Measurements from ENCODE around the gene DPT.

DPT gene

DNA sequence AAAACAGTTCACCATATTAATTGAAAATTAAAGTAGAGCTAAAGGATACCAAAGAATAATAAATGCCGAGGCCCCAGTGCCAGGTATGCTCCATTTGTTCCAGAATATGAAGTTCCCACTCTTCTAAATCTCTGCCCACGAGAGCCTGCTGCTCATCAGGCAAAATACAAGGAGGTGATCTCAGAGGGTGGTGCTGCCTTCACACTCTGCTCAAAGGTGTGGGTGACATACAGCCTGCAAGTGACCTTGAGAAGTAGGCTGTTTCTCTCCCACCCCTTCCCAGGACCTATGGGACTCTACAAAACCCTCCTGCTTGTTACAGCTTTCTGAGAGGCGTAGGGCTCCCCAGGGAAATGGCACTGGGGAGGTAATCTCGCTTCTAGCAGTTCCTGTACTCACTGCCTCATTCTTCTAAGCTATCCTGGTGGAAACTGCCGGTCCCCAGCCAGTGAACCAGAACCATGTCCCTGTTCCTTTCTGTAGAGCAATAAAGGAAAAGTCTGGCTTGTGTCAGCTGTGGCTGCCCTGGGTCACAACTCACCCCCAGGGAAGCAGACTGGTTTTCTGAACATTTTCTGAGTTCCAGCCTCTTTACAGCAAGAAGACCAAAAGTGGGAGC is 26.9 kb upstream of the DPT start:
- DNase-seq (ENCODE audit: low spot score in 2 of 2) = no peak
- Histone ChIP-seq H3K27me3 (ENCODE audit: low read depth) (no peaks in the 10 kb centered on the region), H3K4me1 (no peaks in the 10 kb centered on the region; the same call in 1 of the 2 replicates), H3K4me3 (no peak overlapping the region), H3K9me3 (no peaks in the 10 kb centered on the region), H3K36me3 (replicated peaks) (no peaks in the 10 kb centered on the region)
- in situ Hi-C loops (cut with MboI; ENCODE audit: low sequenced_read_pairs) = no loop called here

DNA sequence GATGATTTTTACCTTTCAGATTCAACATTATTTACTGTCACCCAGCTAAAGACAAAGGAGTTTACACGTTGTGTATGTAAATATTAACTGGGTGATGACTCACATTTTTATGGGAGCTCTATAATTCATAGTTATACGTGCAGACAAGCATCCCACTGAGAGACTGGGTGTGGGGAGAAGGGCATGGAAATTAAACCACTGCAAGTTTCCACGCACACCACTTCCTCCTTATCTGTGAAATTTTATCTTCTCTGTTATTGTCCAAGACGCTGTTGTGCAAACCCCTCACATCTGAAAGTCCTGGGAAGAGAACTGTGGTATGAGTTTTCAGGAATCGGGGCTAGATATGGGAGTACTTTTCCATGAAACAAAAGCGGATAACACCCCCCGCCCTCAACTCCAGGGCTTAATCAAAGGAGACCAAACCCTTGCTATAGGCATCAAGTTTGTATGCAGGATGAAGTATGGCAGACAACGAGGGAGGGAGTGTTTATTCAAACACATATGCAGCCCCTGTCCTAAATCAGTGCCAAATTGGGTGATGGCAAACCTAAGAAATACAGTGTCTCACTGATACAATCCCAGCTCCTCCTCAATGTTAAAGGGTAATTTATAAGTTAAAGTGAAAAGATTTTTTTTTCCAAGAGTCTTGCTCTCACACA is 23.3 kb upstream of the DPT start:
- H3K9me3 ChIP-seq = no peaks in the 10 kb centered on the region
- no peaks in the 10 kb centered on the region for H3K36me3 ChIP-seq (replicated peaks)
- DNase-seq (ENCODE audit: low spot score in 2 of 2) = no peak
- in situ Hi-C loops (cut with MboI; ENCODE audit: low sequenced_read_pairs) = no loop called here
- no peak overlapping the region for H3K4me3 ChIP-seq
- no peaks in the 10 kb centered on the region for H3K27me3 ChIP-seq (ENCODE audit: low read depth)
- H3K4me1 ChIP-seq = no peaks in the 10 kb centered on the region; the same call in 1 of the 2 replicates

DNA sequence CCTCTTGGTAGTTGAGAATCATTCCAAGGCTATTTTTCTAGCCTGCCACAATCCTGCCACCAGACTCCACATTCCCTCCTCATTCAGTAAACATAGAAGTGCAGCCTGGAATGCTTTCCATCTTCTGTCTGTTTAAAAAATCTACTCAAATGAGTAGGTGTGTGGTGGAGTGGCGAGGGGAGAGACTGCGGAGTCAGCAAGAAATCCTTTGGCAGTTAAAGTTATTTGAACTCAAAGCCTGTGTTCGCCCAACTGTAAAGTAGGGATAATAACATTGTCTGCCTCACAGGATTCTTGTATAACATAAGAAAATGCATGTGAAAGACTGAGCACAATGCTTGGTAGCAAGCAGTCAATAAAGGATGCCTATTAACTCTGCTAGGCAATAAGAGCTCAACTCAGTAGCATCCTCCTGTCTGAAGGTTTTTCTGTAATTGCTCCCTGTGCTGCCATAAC is 22.2 kb upstream of the DPT start:
- H3K4me1 ChIP-seq = no peaks in the 10 kb centered on the region; the same call in 1 of the 2 replicates
- in situ Hi-C loops (cut with MboI; ENCODE audit: low sequenced_read_pairs) = no loop called here
- H3K36me3 ChIP-seq (replicated peaks) = no peaks in the 10 kb centered on the region
- DNase-seq (ENCODE audit: low spot score in 2 of 2) = peak; percentile 20 to 54
- H3K4me3 ChIP-seq = no peak overlapping the region
- no peaks in the 10 kb centered on the region for H3K9me3 ChIP-seq
- H3K27me3 ChIP-seq (ENCODE audit: low read depth) = no peaks in the 10 kb centered on the region

DNA sequence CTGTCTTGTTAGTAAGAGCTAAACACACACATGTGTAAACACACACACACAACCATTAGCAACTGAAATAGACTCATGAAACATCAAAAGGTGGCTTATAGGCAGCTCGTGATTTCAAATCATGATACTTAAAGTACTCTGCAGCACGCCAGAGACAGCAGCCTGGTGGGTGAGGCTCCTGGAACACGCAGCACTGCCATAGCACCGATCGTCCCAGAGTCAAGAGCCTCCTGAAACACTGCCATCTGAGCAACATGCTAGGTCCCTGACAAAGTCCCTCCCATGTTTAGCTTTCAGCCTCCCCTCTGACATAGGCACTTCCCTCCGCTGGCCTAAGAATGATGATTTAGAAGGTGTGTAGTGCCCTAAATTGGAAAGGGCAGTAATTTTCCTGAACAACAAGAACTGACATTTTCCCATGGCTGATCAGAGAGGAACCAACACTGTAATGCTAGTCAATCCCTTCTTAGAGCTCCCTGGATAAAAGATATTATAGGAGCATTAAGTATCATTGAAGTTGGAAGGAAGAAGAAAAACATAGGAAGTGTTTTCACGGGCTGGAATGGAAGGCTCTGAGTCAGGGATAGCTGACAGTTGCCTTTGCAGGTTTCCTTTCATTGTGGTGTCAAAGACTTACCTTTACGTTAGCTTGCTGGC is 14.1 kb upstream of the DPT start:
- Histone ChIP-seq H3K9me3 (no peaks in the 10 kb centered on the region), H3K36me3 (replicated peaks) (no peaks in the 10 kb centered on the region), H3K4me1 (no peaks in the 10 kb centered on the region), H3K27me3 (ENCODE audit: low read depth) (no peaks in the 10 kb centered on the region), H3K4me3 (no peak overlapping the region)
- DNase-seq (ENCODE audit: low spot score in 2 of 2) = no peak
- in situ Hi-C loops (cut with MboI; ENCODE audit: low sequenced_read_pairs) = no loop called here

DNA sequence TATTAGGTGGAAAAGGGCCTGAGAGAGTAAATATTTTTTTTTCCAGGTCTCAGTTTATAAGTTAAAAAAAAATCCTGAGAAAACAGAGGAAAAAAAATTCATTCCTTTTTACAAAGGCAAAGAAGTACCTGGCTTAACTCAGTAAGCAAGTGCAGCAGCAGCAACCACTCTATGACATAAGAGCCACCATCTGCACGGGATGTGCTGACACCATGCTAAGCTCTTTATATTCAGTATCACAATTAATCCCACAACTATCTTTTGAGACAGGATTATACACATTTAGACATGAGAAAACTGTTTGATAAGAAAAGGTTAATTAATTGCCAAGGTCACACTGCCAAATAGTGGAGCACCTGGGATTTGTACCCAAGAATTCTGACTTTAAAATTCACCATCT is 13.4 kb upstream of the DPT start:
- Histone ChIP-seq H3K27me3 (ENCODE audit: low read depth) (no peaks in the 10 kb centered on the region), H3K9me3 (no peaks in the 10 kb centered on the region), H3K4me1 (no peaks in the 10 kb centered on the region), H3K4me3 (no peak overlapping the region), H3K36me3 (replicated peaks) (no peaks in the 10 kb centered on the region)
- in situ Hi-C loops (cut with MboI; ENCODE audit: low sequenced_read_pairs) = no loop called here
- no peak for DNase-seq (ENCODE audit: low spot score in 2 of 2)

DNA sequence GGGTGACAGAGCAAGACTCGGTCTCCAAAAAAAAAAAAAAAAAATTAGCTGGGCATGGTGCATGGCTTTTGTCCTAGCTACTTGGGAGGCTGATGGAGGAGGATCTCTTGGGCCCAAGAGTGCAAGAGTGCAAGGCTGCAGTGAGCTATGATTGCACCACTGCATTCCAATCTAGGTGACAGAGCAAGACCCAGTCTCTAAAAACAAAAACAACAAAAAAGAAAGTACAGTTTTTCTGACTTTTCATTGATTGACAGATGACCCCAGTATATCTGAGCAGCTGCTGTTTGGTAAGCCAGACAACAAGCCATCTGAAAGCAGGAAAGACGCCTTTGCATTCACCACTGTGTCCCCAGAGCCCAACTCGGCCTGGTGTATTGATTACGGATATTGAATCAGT is 10.9 kb upstream of the DPT start:
- no peaks in the 10 kb centered on the region for H3K36me3 ChIP-seq (replicated peaks)
- in situ Hi-C loops (cut with MboI; ENCODE audit: low sequenced_read_pairs) = no loop called here
- no peaks in the 10 kb centered on the region for H3K27me3 ChIP-seq (ENCODE audit: low read depth)
- H3K4me1 ChIP-seq = no peaks in the 10 kb centered on the region
- DNase-seq (ENCODE audit: low spot score in 2 of 2) = no peak
- H3K4me3 ChIP-seq = no peak overlapping the region
- no peaks in the 10 kb centered on the region for H3K9me3 ChIP-seq

DNA sequence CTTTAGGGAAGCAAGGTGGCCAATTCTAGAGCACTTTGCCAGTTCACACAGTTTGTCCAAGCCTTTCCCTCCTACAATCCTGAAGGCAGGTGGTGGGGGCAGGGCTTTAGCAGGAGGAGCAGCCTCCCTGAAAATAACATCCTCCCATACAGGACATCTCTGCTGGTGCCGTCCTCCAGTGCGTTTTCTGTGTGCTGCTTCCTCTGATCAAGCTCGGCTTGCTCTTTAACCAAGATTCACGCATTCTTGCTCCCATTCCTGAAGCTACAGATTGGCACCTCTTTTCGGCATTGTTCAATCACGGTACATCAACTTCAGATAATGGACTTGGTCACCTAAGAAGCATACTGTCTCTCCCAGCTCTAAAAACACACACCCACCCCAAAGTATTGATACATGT is 7.5 kb upstream of the DPT start:
- no peaks in the 10 kb centered on the region for H3K27me3 ChIP-seq (ENCODE audit: low read depth)
- in situ Hi-C loops (cut with MboI; ENCODE audit: low sequenced_read_pairs) = no loop called here
- no peak for DNase-seq (ENCODE audit: low spot score in 2 of 2)
- no peak overlapping the region for H3K4me3 ChIP-seq
- no peaks in the 10 kb centered on the region for H3K4me1 ChIP-seq
- H3K9me3 ChIP-seq = no peaks in the 10 kb centered on the region
- no peaks in the 10 kb centered on the region for H3K36me3 ChIP-seq (replicated peaks)

DNA sequence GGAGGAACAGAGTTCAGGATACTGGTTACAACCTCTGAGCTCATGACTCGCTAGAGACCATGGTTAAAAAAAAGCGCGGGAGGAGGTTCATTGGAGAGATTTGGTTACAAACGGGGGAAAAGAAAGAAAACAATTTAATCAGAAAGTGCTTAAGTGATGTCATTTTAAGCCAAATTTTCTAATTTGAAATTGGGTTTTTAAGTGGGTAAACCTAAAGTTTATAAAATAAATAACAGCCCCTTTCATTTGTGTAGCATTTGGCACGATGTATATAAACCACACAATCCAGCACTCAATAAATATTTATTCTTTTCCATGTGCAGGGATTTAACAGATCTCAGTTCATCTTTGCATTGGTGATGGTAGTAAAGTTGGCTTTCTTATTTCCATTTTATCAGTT is 7.0 kb upstream of the DPT start:
- H3K4me3 ChIP-seq = no peak overlapping the region
- DNase-seq (ENCODE audit: low spot score in 2 of 2) = no peak
- H3K36me3 ChIP-seq (replicated peaks) = no peaks in the 10 kb centered on the region
- in situ Hi-C loops (cut with MboI; ENCODE audit: low sequenced_read_pairs) = no loop called here
- H3K4me1 ChIP-seq = no peaks in the 10 kb centered on the region
- H3K9me3 ChIP-seq = no peaks in the 10 kb centered on the region
- H3K27me3 ChIP-seq (ENCODE audit: low read depth) = no peaks in the 10 kb centered on the region

DNA sequence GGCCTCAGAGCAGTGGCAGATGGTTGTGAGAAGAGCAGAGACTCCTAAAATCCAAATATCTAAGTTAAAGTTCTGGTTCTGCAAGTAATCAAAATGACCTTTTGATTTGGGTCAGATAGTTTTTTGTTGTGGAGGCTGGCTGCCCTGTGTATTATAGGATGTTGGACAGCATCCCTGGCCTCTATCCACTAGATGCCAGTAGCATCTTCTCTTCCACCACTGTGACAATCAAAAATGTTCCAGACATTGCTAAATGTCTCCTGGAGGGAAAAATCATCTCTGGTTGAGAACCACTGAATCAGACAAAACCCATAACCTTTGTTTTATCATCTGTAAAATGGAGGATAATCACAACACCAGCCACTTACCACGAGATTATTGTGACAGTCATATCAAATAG is 5.9 kb upstream of the DPT start:
- Histone ChIP-seq H3K36me3 (replicated peaks) (no peaks in the 10 kb centered on the region), H3K4me1 (no peaks in the 10 kb centered on the region), H3K4me3 (no peak overlapping the region), H3K9me3 (no peaks in the 10 kb centered on the region), H3K27me3 (ENCODE audit: low read depth) (no peaks in the 10 kb centered on the region)
- DNase-seq (ENCODE audit: low spot score in 2 of 2) = no peak
- in situ Hi-C loops (cut with MboI; ENCODE audit: low sequenced_read_pairs) = no loop called here

DNA sequence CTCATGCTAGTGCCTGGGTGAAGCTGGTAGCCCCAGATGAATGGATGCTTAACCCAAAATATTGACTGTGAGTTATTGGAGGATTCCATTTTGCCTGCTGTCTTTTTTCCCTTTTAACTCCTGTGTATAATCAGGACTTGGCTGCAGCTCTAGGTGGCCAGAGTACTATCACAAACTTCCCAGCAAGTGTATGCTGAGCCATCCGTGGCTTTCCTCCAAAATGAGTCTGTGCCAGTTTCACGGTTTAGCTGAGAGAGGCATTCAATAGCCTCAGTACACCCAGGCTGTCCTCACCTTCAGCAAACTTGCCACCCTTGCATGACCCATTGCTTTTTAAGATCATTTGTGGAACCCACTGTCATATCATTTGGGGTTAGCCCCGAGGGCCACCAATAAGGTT is 5.3 kb upstream of the DPT start:
- no peaks in the 10 kb centered on the region for H3K27me3 ChIP-seq (ENCODE audit: low read depth)
- H3K4me3 ChIP-seq = no peak overlapping the region
- no peaks in the 10 kb centered on the region for H3K9me3 ChIP-seq
- in situ Hi-C loops (cut with MboI; ENCODE audit: low sequenced_read_pairs) = no loop called here
- H3K4me1 ChIP-seq = no peaks in the 10 kb centered on the region
- DNase-seq (ENCODE audit: low spot score in 2 of 2) = no peak
- H3K36me3 ChIP-seq (replicated peaks) = no peaks in the 10 kb centered on the region

DNA sequence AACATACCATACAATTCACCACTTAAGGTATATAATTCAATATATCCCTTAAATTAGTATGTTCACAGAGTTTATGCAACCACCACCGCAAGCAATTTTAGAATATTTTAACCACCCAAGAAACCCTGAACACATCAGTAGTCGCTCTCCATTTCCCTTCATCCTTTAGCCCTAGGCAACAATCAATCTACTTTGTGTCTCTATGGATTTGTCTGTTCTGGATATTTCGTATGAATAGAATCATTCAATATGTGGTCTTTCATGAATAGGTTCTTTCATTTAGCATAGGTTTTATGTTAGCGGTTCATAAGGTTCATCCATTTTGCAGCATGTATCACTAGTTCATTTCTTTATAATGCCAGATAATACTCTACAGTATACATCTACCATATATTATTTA is 4.2 kb upstream of the DPT start:
- DNase-seq (ENCODE audit: low spot score in 2 of 2) = no peak
- no peak overlapping the region for H3K4me3 ChIP-seq
- no peaks in the 10 kb centered on the region for H3K9me3 ChIP-seq
- in situ Hi-C loops (cut with MboI; ENCODE audit: low sequenced_read_pairs) = no loop called here
- no peaks in the 10 kb centered on the region for H3K36me3 ChIP-seq (replicated peaks)
- H3K27me3 ChIP-seq (ENCODE audit: low read depth) = no peaks in the 10 kb centered on the region
- H3K4me1 ChIP-seq = no peaks in the 10 kb centered on the region

DNA sequence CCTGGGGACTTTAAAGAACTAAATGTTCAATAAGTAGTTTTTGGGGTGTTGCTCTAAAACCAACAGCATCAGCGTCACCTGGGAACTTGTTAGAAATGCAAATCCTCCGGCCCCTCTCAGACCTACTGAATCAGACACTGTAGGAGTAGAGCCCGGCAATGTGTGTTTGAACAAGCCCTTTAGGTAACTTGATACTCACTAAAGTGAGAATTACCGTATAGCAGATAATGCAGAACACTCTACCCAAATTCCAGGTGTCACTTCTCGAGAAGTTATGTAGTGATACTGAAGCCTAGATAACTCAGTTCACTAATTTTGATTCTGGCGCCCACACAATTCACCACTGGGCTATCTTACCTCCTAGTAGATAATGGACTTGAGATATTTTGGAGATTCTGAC is 3.7 kb upstream of the DPT start:
- Histone ChIP-seq H3K9me3 (no peaks in the 10 kb centered on the region), H3K4me1 (no peaks in the 10 kb centered on the region), H3K36me3 (replicated peaks) (no peaks in the 10 kb centered on the region), H3K27me3 (ENCODE audit: low read depth) (no peaks in the 10 kb centered on the region), H3K4me3 (no peak overlapping the region)
- in situ Hi-C loops (cut with MboI; ENCODE audit: low sequenced_read_pairs) = no loop called here
- DNase-seq (ENCODE audit: low spot score in 2 of 2) = no peak

DNA sequence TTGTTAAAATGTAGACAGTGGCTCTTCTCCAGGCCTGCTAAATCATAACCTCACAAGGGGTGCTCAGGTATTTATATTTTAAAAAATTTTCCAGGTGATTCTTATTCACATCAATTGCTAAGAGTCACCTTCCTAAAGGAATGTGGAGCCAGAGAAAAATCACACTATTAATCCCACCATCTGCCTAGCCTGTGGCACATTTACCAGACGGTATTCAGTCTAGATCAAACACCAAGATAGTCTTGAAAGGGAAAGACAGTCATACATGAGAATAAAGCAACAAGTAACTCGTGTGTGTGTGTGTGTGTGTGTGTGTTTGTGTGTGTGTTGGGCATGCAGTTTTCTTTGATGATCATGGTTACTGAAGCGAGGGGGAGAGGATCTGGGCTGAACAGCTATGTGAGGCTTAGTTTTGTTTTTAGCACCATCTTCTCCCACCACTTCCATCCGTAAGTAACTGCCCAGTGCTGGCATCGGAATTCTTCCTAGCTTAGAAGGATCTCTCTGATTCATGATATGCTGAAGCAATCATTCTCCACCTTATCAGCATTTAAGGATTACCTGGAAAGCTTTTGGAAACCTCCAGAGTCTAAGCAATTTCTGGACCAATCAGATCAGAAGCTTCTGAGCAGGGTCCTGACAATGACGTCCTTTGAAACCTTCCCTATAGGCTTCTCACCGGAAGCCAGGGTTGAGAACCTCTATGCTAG is 2.4 kb upstream of the DPT start:
- H3K4me3 ChIP-seq = no peak overlapping the region
- in situ Hi-C loops (cut with MboI; ENCODE audit: low sequenced_read_pairs) = no loop called here

DNA sequence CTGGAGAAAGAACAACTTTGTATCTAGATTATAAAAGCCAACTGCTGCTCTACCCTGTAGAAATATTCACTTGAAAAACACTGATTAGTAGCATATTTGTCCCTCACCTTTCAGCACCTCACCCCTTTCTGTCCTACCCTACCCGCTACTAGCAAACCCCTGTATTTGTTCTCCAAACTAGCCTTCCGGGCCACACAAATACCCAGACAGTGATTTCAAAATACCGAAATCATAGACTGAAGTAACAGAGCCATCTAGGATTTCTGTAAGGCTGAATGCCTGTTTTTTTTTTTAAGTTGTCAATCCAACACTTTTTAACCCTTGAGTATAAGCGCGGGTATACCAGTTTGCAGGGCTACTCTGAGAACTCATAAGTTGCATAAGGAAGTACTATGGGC is 398 bp upstream of the DPT start:
- H3K4me3 ChIP-seq = no peak overlapping the region
- no peak for DNase-seq (ENCODE audit: low spot score in 2 of 2)
- no peaks in the 10 kb centered on the region for H3K36me3 ChIP-seq (replicated peaks)
- H3K9me3 ChIP-seq = no peaks in the 10 kb centered on the region
- H3K27me3 ChIP-seq (ENCODE audit: low read depth) = no peaks in the 10 kb centered on the region
- no peaks in the 10 kb centered on the region for H3K4me1 ChIP-seq
- in situ Hi-C loops (cut with MboI; ENCODE audit: low sequenced_read_pairs) = no loop called here

More for the DNA sequence above, 2.4 kb upstream of the DPT start:
- Histone ChIP-seq H3K36me3 (replicated peaks) (no peaks in the 10 kb centered on the region), H3K9me3 (no peaks in the 10 kb centered on the region), H3K27me3 (ENCODE audit: low read depth) (no peaks in the 10 kb centered on the region), H3K4me1 (no peaks in the 10 kb centered on the region)
- no peak for DNase-seq (ENCODE audit: low spot score in 2 of 2)

Measured in HAP-1 (cell line).